Peyer's patch (tissue), 4 donors: ENCODE data around the gene OLFM2.

Experiments used
- CTCF ChIP-seq, 6 experiments: fragments of 450-650 bp in 4 of 6; fragments of 200-600 bp in 2 of 6; sonication (generic) in 1 of 6; IDR thresholded peaks; one replicate each; pipeline ENCODE4 v1.5.1; 2017 to 2019; ENCODE audit warnings: antibody characterized with exemption in 6 of 6, mild to moderate bottlenecking in 3 of 6, moderate library complexity in 1 of 6
- POLR2A ChIP-seq, 2 donors: fragments of 450-650 bp; IDR thresholded peaks; one replicate each; pipeline ENCODE4 v1.5.1; 2017; ENCODE audit warnings: antibody characterized with exemption in 2 of 2, mild to moderate bottlenecking in 2 of 2, moderate library complexity in 2 of 2

- TF ChIP-seq CTCF (IDR thresholded peaks at IDR 0.05), result no peak
- TF ChIP-seq POLR2A (IDR thresholded peaks at IDR 0.05), result no peak
Observed at GRCh38 chr19:9858766-9859165, 77.5 kb downstream of the OLFM2 start.
